Colon (tissue), 2 donors: ENCODE measurements around the gene HSP90B1.
A peak's percentile ranks its signal among the peaks of the same experiment; 100 is the strongest.

Source experiments
- FAIRE-seq: peaks from 2 replicates; lab custom pipeline; 2012; peaks lifted over from hg19 to GRCh38; lab: Jason Lieb, UNC
- donor health status: control.
- donor health status: control.

Gene HSP90B1

GRCh38 chr12:103930034-103930786, at the start of gene HSP90B1:
Gene HSP90B1, plus strand, starts transcription at chr12:103930410. Its CDS starts 106 bp downstream, at chr12:103930516.
- FAIRE-seq, result peak; percentile 82

DNA sequence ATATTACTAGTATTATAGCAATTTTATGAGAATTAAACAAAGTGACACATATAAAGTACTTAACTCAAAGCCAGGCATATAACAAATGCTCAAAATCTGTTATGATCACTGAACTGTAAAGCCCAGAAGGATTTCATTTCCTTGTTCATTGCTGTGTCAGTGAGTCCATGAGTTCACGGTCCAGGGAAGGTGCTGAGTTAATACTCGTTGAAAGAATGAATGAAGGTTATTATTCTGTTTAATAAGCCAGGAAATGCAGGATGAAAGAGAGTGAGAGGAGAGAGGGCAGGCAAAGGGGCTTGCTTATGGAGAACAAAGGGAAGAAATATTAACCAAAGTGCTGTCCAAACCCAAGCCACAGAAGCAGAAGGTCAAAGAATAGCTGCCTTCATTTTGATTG, 48.9 kb upstream of the HSP90B1 start:
- no peak for FAIRE-seq

DNA sequence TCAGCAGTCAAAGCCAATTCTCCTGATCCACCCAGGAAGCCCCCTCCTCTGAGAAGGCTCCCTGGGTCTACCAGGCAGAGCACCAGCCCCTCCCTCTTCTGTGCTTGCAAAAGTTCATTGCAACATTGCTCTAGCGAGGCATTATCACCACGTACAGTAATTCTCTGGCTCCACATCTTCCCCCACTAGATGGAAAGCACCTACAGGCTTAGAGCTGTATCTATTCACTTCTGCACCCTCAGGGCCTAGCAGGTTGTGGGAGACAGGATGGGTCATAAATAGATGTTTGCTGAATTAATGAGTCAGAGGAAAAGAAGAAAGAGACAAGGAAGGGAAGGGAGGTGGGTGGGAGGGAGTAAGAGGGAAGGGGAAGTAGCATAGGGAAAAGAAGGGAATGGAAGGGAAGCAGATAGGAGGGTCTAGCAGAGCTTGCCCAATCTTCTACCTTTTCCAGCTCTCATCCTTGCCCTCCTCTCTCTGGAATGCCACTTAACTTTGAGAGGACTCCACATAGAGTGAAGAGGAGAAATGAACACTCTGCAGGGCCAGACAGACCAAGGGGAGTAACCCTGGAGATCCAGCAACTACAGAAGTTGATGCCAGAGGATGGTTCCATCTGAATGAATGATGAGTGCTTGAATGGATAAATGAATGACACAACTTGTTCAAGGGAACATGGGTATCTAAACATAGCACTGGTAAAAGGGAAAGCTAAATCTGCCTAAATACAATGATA, 47.2 kb upstream of the HSP90B1 start:
- FAIRE-seq, result no peak

DNA sequence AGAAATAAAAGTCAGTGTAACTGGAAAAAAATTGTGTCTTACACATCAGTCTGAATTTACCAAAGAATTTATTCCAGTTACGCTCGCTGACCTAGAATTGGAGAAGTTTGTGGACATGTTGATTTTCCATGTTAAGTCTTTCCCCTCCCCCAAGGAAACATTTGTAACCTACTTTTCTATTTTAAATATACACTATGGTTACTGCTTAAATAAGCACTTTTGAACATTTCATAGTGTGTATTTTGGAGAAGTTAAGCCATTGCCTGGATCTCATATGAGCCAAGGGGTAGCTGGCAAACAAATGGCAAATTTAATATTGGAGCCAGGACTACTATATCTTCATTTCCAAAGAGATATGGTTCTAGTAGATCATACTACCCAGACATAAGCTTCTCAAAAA, 46.3 kb upstream of the HSP90B1 start:
- no peak for FAIRE-seq

DNA sequence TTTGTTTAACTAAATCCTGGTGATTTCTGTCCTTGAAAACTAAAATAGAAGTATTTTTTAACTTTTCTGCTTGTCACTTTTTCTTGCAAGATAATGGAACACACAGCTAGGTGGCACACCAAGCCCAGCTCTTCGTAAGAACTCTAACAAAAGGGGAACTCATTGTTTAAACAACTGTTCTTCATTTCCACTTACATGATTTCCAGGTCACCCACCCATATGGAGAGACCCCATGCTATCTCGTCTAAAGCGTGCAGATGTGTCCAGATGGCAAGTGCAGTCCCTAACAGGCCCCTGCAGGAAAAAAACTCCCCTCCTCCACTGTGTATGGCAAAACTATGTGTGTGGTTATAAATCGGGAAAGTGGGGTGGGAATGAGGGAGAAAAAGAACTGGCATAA, 45.9 kb upstream of the HSP90B1 start:
- FAIRE-seq, result no peak

GRCh38 chr12:103886195-103886797, 43.9 kb upstream of the HSP90B1 start:
- no peak for FAIRE-seq

DNA sequence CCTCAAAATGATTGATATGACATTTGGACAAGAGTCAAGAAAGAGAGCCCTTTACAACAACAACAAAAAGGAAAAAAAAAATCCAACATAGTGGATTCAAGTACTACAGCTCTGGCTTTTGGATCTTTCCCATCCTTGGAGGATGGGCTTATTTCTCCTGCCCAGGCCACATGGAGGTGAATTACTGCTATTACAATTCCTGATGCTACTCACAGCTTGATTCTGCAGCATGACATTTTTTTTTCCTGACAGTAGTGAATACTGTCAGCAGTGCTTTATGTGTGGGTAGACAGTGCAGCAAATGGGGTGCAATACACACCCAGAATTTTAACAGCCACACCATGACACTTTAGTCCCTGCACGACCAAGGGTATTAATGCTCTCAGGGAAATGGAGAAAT, 42.5 kb upstream of the HSP90B1 start:
- FAIRE-seq, result no peak

- no peak for FAIRE-seq
Measured at GRCh38 chr12:103897316-103897715, 32.9 kb upstream of the HSP90B1 start.

- FAIRE-seq, result no peak
Measured at GRCh38 chr12:103901518-103902173, 28.6 kb upstream of the HSP90B1 start.

DNA sequence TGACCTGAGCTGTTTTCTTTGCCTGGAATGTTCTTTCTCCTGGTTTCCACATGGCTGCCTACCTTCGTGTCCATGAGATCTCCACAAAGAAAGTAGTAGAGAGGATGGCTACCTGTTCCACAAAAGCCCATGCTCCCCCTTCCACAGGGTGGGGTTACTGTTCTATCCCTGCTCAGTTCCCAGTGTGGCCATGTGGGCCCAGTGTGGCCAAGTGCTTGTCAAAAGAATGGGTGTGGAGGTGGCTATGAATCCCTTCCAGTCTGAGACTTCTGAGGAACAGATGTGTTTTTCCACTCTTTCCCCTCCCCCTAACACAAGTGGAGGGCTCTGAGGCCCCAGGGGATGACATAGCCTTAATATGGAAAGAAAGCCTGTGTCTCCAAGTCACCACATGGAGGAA, 26.2 kb upstream of the HSP90B1 start:
- FAIRE-seq, result no peak

GRCh38 chr12:103905730-103906349, 24.4 kb upstream of the HSP90B1 start:
- no peak for FAIRE-seq

GRCh38 chr12:103908246-103908541, 22.0 kb upstream of the HSP90B1 start:
- FAIRE-seq, result no peak

DNA sequence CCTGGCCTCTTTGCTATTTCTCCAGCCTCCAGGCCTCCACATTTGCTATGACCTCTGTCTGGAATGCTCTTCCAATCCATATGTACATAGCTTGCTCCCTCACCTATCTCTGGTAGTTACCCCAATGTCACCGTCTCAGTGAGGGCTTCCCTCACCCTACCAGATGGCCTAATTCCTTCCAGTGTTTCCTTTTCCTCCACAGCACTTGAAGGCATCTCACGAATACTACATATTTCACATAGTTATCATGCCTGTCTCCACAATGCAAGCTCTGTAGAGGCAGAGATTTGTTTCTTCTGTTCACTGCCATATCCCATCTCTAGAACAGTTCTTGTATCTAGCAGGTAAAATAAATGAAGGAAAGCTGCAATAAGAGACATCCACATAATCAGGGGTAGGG, 21.3 kb upstream of the HSP90B1 start:
- no peak for FAIRE-seq

DNA sequence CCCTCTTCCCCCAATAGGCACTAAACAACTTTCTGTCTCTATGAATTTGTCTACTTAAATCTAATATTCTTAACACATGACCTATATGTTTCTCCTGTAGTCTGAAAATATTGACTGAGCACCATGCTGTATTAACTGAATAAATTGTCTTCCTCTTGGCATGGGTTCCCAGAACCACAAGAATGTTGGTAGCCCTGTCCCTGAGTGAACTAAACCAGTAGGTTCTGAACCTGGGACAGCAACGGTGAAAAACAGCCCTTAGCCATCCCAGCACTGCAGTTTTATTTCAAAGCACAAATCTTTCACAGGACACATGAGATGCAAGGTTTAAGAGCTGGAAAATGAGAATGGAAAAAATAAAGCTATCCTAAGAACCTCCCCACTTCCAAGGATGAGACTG, 20.4 kb upstream of the HSP90B1 start:
- no peak for FAIRE-seq

GRCh38 chr12:103912069-103912468, 18.1 kb upstream of the HSP90B1 start:
- no peak for FAIRE-seq

- FAIRE-seq, result no peak
Measured at GRCh38 chr12:103913100-103913499, 17.1 kb upstream of the HSP90B1 start.

- no peak for FAIRE-seq
Measured at GRCh38 chr12:103915306-103915705, 14.9 kb upstream of the HSP90B1 start.

- FAIRE-seq, result no peak
Measured at GRCh38 chr12:103917873-103918272, 12.3 kb upstream of the HSP90B1 start.

GRCh38 chr12:103924761-103925641, 5.2 kb upstream of the HSP90B1 start:
- no peak for FAIRE-seq

GRCh38 chr12:103928682-103929045, 1.5 kb upstream of the HSP90B1 start:
- no peak for FAIRE-seq

DNA sequence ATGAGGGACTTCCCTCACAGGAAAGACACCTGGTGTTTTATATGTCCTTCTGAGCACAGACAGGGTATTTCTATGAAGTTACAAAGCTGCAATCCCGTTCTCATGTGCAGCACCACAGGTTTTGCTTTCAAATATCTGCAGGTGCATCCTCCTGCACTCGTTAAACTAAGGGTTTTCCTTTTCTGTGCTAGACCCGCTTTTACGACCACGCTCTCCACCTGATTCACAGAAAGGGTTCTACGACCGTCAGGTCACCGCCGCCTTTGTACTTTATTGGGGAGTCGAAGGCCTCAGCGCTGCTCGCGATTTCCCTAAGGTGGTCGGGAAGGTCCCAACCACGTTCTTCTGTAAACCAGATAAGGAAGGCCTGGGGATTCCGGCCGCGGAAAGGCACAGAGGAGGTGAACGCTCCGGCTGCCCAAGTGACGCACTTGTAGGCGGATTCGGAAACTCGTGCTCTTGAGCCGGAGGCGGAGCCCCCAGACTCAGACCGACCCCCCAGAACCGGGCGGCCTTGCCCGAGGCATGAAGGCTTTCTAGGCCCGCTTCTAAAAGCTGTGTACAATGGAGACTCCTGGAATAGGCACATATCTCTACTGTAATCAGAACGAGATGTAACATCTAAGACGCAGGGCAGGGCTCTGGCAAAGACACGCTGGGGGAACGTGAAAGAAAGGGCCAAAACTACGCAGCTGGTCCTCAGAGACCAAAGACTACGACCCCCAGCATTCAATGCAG, 995 bp upstream of the HSP90B1 start:
- FAIRE-seq, result no peak
